Measurements from ENCODE around the gene ALOXE3.
A peak's percentile ranks its signal among the peaks of the same experiment; 100 is the strongest.

Gene ALOXE3

GRCh38 chr17:8117367-8117979, 841 bp downstream of the ALOXE3 start:
- Histone ChIP-seq H3K4me3 (ENCODE audit: low read depth, low read length) (peak overlapping the region; percentile 62), H3K27me3 (peaks cover 4% of the 10 kb centered on the region; the same call in 1 of the 2 replicates), H3K9me3 (no peaks in the 10 kb centered on the region), H3K4me1 (no peaks in the 10 kb centered on the region), H3K36me3 (no peaks in the 10 kb centered on the region)
- no peak for DNase-seq
- TF ChIP-seq CTCF (IDR thresholded peaks at IDR 0.05; ENCODE audit: low read depth, low read length): no peak

- no peaks in the 10 kb centered on the region for H3K4me1 ChIP-seq
- no peaks in the 10 kb centered on the region for H3K9me3 ChIP-seq
- H3K4me3 ChIP-seq (ENCODE audit: low read depth, low read length): no peak overlapping the region
- no peak for DNase-seq
- no peak for TF ChIP-seq CTCF (IDR thresholded peaks at IDR 0.05; ENCODE audit: low read depth, low read length)
- no peaks in the 10 kb centered on the region for H3K36me3 ChIP-seq
- peaks cover 4% of the 10 kb centered on the region; the same call in 1 of the 2 replicates for H3K27me3 ChIP-seq
These were observed 1.5 kb downstream of the ALOXE3 start for GRCh38 chr17:8116776-8117175.

- no peak for TF ChIP-seq CTCF (IDR thresholded peaks at IDR 0.05; ENCODE audit: low read depth, low read length)
- Histone ChIP-seq H3K36me3 (no peaks in the 10 kb centered on the region), H3K4me3 (ENCODE audit: low read depth, low read length) (no peak overlapping the region), H3K27me3 (no peaks in the 10 kb centered on the region), H3K9me3 (no peaks in the 10 kb centered on the region), H3K4me1 (no peaks in the 10 kb centered on the region)
- DNase-seq: no peak
These were observed 7.4 kb downstream of the ALOXE3 start for GRCh38 chr17:8110907-8111306.

DNA sequence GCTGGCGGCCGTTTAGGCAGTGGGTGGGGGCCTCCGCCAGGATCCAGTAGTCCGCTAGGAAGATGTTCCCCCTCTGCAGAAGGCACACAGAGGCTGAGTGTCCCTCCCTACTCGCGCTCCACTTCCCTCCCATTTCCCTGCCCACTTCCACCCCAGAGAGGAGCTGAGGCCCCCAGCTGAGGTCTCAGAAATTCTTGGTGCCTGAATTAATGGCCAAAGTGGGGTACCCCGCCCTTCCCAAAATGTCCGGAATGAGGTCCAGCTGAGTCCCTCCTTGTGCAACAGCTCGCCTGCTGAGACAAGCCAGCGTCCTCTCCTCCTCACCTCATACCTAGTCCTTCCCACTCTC, 7.9 kb downstream of the ALOXE3 start:
- no peak for TF ChIP-seq CTCF (IDR thresholded peaks at IDR 0.05; ENCODE audit: low read depth, low read length)
- Histone ChIP-seq H3K4me1 (no peaks in the 10 kb centered on the region), H3K36me3 (no peaks in the 10 kb centered on the region), H3K9me3 (no peaks in the 10 kb centered on the region), H3K27me3 (no peaks in the 10 kb centered on the region), H3K4me3 (ENCODE audit: low read depth, low read length) (no peak overlapping the region)
- DNase-seq: no peak

GRCh38 chr17:8109661-8110455, 8.5 kb downstream of the ALOXE3 start:
- peak; percentile 62 for TF ChIP-seq CTCF (IDR thresholded peaks at IDR 0.05; ENCODE audit: low read depth, low read length)
- Histone ChIP-seq H3K4me3 (ENCODE audit: low read depth, low read length) (peak overlapping the region; percentile 36), H3K4me1 (no peaks in the 10 kb centered on the region), H3K9me3 (no peaks in the 10 kb centered on the region), H3K36me3 (no peaks in the 10 kb centered on the region), H3K27me3 (no peaks in the 10 kb centered on the region)
- peak; percentile 72 for DNase-seq

All from BE2C (cell line).